HuH-7 (cell line): ENCODE results near the gene PIAS4.

Source experiments
- DNase-seq: peaks from one replicate; pipeline ENCODE4 v3.0.0; 2011; ENCODE audit warnings: low spot score

The PIAS4 gene

DNA sequence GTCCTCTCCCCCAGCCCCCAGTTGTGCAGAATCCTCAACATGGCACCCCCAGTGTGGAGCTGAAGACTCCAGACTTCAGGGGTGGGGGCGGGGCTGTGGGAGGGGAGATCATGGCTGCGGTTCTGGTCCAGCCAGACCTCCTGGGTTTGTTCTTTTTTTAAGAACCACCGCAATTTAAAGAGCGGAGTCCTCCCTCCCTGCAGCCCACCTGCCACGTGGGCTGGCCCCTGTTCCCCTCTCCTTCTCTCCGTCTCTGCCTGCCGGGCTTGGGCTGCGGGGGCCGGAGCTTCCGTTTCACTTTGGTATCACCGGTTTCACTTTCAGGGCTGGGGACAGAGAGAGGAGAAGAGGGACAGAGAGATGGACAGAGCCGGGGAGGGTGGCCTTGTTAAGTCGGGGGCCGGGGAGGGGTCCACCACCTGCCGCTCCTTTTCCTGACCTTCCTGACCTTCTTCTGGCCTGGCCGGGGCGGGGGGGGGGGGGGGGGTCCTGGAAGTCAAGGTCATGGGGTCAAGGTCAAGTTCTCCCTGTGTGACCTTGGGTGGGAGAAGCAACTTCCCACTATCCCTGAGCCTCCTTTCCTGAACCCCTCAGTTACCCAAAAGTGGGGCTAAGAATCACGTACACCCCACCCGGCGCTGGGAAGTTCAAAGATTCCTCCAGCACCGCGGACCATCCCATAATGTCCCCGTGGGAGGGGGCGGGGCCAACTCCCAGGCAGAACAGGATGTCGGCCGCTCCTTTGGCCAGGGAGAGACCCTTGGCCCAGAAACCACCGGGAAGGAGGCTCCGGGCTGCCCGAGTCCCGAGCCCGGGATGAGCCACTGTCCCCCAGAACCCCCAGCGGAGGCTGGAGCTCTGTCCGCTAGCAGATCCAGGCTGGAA, 70.5 kb downstream of the PIAS4 start:
- DNase-seq, result no peak

DNA sequence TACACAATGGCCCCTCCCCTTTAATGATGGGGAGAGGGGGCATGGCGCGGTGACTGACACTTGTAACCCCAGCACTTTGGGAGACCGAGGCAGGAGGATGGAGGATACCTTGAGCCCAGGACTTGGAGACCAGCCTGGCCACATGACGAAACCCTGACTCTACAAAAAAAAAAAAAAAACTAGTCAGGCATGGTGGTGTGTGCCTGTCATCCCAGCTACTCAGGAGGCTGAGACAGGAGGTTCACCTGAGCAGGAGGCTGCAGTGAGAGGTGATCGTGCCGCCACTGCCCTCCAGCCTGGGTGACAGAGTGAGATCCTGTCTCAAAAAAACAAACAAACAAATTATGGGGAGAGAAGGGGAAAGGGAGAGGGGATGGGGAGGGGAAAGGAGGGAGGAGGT, 72.9 kb downstream of the PIAS4 start:
- DNase-seq, result no peak

DNA sequence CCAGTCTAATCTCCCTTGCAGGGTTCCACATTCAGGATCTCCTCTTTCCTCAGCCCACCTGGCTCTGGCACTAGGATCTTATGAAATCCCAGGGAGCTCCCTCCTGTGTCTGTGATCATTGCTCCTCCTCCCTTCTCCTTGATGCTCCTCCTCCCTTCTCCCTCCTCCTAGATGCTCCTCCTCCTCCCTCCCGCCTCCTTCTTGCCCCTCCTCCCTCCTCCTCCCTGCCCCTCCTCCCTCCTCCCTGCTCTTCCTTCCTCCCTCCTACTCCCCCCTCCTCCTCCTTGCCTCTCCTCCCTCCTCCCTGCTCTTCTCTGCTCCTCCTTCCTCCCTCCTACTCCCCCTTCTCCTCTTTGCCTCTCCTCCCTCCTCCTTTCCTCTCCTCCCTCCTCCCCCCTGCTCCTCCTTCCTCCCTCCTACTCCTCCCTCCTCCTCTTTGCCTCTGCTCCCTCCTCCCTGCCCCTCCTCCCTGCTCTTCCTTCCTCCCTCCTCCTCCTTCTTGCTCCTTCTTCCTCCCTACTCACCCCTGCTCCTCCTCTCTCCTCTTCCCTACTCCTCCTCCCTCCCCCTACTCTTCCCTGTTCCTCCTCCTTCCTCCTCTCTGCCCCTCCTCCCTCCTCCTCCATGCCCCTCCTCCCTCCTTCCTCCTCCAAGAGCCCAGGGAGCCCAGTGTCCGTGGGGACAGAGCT, 74.0 kb downstream of the PIAS4 start:
- DNase-seq, result no peak

DNA sequence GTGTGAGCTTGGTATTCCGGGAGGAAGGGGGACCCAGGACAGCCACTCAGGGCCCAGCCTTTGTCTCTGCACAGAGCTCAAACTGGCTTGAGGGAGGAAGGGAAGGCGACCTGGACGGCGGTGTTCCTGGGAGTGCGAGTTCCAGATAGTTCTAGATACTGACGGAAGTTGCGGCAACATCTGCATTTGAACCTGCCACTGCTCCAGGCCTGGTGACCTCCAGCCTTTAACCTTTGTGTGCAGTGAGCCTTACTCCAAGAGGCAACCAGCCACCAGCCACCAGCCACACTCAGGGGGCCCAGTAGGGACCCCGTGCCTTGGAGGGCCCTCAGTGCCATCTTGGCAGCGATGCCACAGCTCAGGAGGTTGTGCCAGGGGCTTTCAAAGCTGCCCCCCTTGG, 74.6 kb downstream of the PIAS4 start:
- DNase-seq, result no peak

DNA sequence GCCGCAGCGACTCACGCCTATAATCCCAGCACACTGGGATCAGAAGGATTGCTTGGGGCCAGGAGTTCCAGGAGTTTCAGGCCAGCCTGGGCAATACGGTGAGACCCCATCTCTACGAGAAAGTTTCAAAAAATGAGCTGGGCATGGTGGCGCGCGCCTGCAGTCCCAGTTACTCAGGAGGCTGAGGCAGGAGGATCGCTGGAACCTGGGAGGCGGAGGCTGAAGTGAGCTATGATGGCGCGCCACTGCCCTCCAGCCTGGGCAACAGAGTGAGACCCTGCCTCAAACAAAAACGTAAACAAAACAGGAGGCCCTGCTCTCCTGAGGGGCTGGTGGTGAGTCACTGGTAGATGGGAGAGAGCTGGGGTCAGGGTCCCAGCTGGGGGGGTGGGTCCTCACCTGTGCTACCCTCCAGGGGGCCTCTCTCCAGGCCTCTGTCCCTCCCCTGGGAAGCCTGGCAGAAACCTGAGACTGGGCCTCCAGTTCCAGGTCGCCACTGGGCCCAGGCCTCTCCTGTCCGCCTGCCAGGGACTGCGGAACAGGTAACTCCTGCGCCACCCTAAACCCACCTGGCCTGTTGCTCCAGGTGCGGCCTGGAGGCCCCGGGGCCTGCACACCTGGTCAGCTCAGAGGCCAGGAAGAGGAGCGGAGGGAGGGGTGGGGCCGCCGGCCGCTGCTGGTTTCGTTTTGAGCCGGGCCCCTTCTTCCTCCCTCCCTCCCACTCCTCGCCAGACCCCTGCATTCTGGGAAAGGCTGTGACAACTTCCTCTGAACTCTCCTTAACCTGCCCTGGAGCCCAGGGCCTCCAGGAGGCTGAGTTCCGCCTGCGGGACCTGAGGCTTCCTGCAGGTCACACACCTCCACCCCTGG, 76.4 kb downstream of the PIAS4 start:
- DNase-seq, result no peak

- DNase-seq, result no peak
Observed at GRCh38 chr19:4084547-4084877, 77.0 kb downstream of the PIAS4 start.

DNA sequence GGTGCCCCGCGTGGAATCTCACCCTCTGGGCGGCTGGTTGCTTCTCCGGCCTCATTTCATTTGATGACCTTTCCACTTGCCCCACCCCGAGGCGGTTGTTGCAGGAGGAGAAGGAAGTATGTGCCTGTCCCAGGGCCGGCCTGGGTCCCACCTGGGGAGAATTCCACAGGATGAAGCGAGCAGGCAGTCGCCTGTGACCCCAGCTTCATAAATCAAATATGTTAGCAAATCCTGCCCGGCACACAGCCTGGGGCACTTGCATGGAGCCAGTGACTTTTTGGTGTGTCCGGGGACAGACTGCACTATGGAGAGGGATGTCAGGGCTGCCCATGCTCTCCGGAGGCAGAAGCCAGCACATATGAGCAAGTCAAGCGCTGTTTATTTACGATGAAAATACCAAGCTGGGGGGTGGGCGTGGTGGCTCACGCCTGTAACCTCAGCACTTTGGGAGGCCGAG, 78.9 kb downstream of the PIAS4 start:
- no peak for DNase-seq

- no peak for DNase-seq
Observed at GRCh38 chr19:4087787-4088679, 80.5 kb downstream of the PIAS4 start.

DNA sequence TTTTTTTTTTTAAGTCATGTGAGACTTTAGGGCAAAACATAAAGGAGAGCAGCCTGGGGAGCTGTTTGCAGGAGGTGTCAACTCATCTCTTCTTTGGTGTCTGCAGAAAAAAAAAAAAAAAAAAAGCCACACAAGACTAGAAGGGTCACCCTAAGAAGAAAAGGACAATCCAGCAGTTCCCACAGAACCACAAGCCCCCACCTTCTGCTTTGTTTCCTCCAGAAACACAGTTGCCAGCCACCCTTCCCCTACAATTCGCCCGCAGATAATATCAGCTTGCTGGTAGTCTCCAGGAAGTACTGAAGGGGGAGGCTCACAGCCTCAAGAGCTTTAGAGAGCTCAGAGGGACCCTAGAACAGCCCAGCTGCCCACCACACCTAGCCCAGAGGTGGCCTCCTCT, 81.4 kb downstream of the PIAS4 start:
- no peak for DNase-seq
